ENCODE measurements around the gene INSYN2B. TPM values are rescaled to one million over a fixed set of nuclear protein-coding genes. Genes with fewer than 3 reads are reported as not detected.
"Not testable (repeated sequence)": the region's sequence is repeated elsewhere in the genome, so short reads cannot be mapped to it uniquely, and the experiment has no call there.

Gene INSYN2B
- polyA plus RNA-seq, 3 donors from 2014 or later: 0.40 TPM; not detected in 2

GRCh38 chr5:169842699-169843098 is 137.6 kb downstream of the INSYN2B start:
- DNase-seq: no peak
- Mint-ChIP-seq H3K9me3 (no peaks in the 10 kb centered on the region), H3K4me3 (no peak overlapping the region), H3K36me3 (peaks cover 26 to 49% (median 29%) of the 10 kb centered on the region in 3 donors), H3K27ac (peak overlapping the region in 3 of 6 donors; percentile 18 to 26 (median 22)), H3K27me3 (ENCODE audit: low read depth in 3 of 3) (no peaks in the 10 kb centered on the region), H3K4me1 (peaks cover 14 to 29% of the 10 kb centered on the region in 2 donors)

GRCh38 chr5:169840405-169840804 is 139.9 kb downstream of the INSYN2B start:
- Mint-ChIP-seq H3K27me3 (ENCODE audit: low read depth in 3 of 3) (no peaks in the 10 kb centered on the region), H3K36me3 (peaks cover 26 to 45% (median 26%) of the 10 kb centered on the region in 3 donors), H3K4me1 (peaks cover 14 to 38% of the 10 kb centered on the region in 2 donors), H3K4me3 (no peak overlapping the region), H3K27ac (no peak overlapping the region), H3K9me3 (no peaks in the 10 kb centered on the region)
- DNase-seq: no peak

DNA sequence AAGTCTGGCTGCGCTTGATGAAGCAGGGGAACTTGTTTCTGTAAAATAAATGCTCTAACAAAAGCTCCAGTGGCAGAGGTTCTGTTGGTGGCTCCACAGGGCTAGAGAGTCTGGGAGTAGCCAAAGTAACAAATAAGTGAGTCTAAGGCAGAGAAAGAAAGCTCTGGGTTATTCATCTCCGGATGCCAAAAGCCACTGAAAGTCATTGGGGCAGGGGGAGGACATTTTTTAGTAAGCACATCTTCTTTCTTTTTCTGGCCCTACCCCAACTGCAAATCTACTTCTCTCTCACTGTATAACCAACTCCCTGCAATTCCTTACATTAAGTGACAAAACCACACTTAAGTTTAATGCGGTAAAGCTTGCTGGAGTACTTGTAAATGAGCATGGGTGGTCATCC is 141.6 kb downstream of the INSYN2B start:
- Mint-ChIP-seq H3K36me3 (peaks cover 26 to 36% (median 26%) of the 10 kb centered on the region in 3 donors), H3K27ac (peak overlapping the region in 2 of 6 donors; percentile 3), H3K27me3 (ENCODE audit: low read depth in 3 of 3) (no peaks in the 10 kb centered on the region), H3K9me3 (no peaks in the 10 kb centered on the region), H3K4me1 (peaks cover 6 to 21% of the 10 kb centered on the region in 2 donors), H3K4me3 (no peak overlapping the region)
- DNase-seq: no peak

DNA sequence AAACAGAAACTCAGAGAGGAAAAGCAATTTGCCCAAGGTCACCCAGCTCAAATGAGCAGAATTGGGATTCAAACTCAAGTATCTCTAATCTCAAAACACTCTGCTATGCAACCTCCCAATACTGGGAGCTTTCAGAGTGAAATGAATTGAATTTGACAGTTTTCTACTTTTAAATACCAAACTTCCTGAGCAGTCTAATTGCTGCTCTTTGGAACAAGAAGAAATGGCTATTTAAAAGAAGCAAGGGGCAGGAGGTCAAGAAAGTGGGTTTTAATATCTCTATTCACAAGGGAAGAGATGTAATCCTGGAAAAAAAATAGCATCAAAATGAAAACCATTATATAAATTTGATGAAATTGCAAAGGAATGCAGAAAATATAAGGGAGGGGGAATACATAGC is 142.6 kb downstream of the INSYN2B start:
- no peaks in the 10 kb centered on the region for H3K9me3 Mint-ChIP-seq
- DNase-seq: no peak
- peaks cover 22 to 29% (median 22%) of the 10 kb centered on the region in 3 donors for H3K36me3 Mint-ChIP-seq
- H3K27me3 Mint-ChIP-seq (ENCODE audit: low read depth in 3 of 3): peaks cover 0 to 1% (median 0%) of the 10 kb centered on the region in 3 donors
- peaks cover 6 to 30% of the 10 kb centered on the region in 2 donors for H3K4me1 Mint-ChIP-seq
- H3K4me3 Mint-ChIP-seq: no peak overlapping the region
- peak overlapping the region in 1 of 6 donors; percentile 3 for H3K27ac Mint-ChIP-seq

DNA sequence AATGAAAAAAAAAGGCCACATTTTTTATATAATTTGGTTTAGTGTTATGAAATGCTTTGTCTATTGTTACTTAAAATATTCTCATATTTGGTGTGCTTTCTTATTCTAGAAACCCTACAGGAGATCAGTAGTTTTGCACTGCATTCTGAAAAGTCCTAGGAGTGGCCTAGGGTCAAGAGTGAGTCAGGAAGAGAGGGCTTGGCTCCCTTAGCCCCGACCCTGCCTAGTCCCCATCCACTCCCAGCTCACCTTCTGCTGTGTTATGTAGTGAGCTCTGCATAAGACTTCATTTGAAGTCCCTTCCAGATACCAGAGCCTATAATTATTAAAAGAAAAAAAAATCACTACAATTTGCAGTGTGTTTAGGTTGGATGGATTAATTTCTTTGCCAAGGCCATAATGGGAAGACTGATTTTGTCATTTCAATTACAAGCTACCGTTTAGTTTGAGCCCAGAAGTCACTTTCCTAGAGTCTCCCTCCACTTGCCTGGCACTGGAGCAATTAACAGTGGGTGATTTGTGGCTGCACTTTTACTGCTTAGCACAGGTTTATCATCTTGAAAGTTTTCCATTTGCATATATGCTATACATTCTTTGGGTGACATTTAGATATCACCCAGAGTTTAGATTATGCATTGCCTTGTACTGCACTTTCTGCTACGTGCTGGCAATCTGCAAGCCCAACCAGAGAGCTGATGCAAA is 143.3 kb downstream of the INSYN2B start:
- Mint-ChIP-seq H3K27me3 (ENCODE audit: low read depth in 3 of 3) (peaks cover 0 to 1% (median 0%) of the 10 kb centered on the region in 3 donors), H3K4me1 (peaks cover 10 to 37% of the 10 kb centered on the region in 2 donors), H3K4me3 (no peak overlapping the region), H3K27ac (no peak overlapping the region), H3K9me3 (no peaks in the 10 kb centered on the region), H3K36me3 (peaks cover 20 to 26% (median 20%) of the 10 kb centered on the region in 3 donors)
- no peak for DNase-seq

DNA sequence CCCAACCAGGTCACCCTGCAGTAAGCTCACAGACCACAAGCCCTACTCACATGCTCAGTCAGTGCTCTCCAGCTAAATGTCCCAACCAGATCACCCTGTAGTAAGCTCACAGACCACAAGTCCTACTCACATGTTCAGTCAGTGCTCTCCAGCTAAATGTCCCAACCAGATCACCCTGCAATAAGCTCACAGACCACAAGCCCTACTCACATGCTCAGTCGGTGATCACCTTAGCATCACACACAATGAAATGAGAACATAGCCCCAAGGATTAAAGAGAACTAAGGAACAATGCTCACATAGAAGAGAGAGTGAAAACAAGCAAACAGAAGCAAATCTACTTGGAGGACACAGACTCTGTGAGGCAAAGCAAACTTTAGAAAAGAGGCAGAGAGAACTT is 145.8 kb downstream of the INSYN2B start:
- H3K9me3 Mint-ChIP-seq; H3K27me3 Mint-ChIP-seq (ENCODE audit: low read depth in 3 of 3): not testable (repeated sequence)

GRCh38 chr5:169833681-169834292 is 146.5 kb downstream of the INSYN2B start:
- H3K27me3 Mint-ChIP-seq (ENCODE audit: low read depth in 3 of 3); H3K9me3 Mint-ChIP-seq; H3K36me3 Mint-ChIP-seq; DNase-seq; H3K4me3 Mint-ChIP-seq: not testable (repeated sequence)
- peak overlapping the region in 2 of 6 donors; percentile 12 to 24 for H3K27ac Mint-ChIP-seq
- peaks cover 14 to 57% of the 10 kb centered on the region in 2 donors for H3K4me1 Mint-ChIP-seq

More for the DNA sequence above, 145.8 kb downstream of the INSYN2B start:
- not testable (repeated sequence) for H3K4me3 Mint-ChIP-seq, DNase-seq, H3K36me3 Mint-ChIP-seq
- Mint-ChIP-seq H3K27ac (peak overlapping the region in 2 of 6 donors; percentile 56 to 61), H3K4me1 (peaks cover 12 to 54% of the 10 kb centered on the region in 2 donors)

DNA sequence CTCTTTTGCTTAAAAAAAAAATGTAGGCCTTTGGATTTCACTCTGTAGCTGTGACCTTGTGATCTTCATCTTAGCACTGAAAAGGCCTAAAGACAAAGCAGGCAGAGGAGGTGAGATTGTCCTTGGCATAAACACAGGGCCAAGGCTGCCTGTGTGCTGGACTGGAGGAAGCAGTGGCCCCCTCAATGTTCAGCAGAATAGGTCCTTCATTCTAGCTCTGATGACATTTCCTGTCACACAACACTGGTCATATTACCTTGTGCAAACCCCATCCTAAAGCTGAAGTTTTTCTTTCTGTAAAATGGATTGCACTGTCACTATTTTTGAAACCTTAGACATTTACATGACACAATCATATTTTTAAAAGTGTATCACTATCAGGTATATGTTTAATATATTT is 147.4 kb downstream of the INSYN2B start:
- H3K4me1 Mint-ChIP-seq: peaks cover 13 to 56% of the 10 kb centered on the region in 2 donors
- H3K4me3 Mint-ChIP-seq: no peak overlapping the region
- peaks cover 0 to 2% (median 1%) of the 10 kb centered on the region in 3 donors for H3K27me3 Mint-ChIP-seq (ENCODE audit: low read depth in 3 of 3)
- no peak for DNase-seq
- no peaks in the 10 kb centered on the region for H3K9me3 Mint-ChIP-seq
- H3K27ac Mint-ChIP-seq: peak overlapping the region in 4 of 6 donors; percentile 24 to 77 (median 65)
- peaks cover 0 to 3% (median 0%) of the 10 kb centered on the region in 3 donors for H3K36me3 Mint-ChIP-seq

- Mint-ChIP-seq H3K27me3 (ENCODE audit: low read depth in 3 of 3) (peaks cover 0 to 2% (median 1%) of the 10 kb centered on the region in 3 donors), H3K9me3 (no peaks in the 10 kb centered on the region), H3K27ac (peak overlapping the region; percentile 24 to 77 (median 58)), H3K4me3 (no peak overlapping the region), H3K4me1 (peaks cover 13 to 55% of the 10 kb centered on the region in 2 donors), H3K36me3 (peaks cover 0 to 3% (median 3%) of the 10 kb centered on the region in 3 donors)
- DNase-seq: no peak
Measured at GRCh38 chr5:169832304-169832703, 148.0 kb downstream of the INSYN2B start.

DNA sequence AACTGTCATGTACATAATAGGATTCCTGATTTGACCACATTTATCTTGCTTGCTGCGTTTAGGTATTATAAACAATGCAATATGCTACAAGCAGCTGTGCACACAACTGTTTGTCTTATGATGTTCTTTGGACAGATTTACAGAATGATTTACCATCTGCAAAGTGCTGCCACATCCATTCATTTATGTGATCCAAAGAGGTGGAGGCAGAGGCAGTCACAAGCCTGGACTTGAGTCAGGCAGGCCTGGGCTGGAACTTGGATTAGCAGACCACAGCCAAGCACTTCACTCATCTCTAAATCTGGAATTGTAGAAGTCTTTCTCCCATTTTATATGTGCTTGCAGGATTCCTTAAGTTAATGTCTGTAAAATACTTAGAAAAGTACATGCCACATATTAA is 149.0 kb downstream of the INSYN2B start:
- Mint-ChIP-seq H3K4me3 (no peak overlapping the region), H3K4me1 (peaks cover 14 to 58% of the 10 kb centered on the region in 2 donors), H3K27me3 (ENCODE audit: low read depth in 3 of 3) (peaks cover 0 to 2% (median 1%) of the 10 kb centered on the region in 3 donors), H3K36me3 (peaks cover 0 to 4% (median 3%) of the 10 kb centered on the region in 3 donors), H3K27ac (peak overlapping the region in 1 of 6 donors; percentile 33), H3K9me3 (no peaks in the 10 kb centered on the region)
- no peak for DNase-seq

DNA sequence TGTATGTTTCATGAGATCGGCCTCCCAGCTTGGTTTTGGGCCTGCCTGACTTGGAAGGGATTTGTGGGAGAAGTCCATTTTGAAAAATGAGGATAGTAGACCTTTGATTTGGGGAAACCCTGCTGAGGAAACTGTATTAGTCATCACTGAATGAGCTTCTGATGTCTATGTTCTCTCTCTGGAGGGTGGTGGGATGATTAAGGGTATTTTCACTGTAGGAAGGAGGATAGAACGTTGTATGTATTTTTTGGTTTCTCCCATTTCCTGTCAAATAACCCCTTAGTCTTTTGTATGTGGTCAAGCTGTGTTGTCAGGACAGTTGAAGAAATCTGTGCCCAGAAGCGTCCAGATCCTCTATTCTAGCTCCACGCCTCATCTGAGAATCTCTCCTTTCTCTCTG is 151.9 kb downstream of the INSYN2B start:
- peak overlapping the region in 3 of 6 donors; percentile 9 to 36 (median 9) for H3K27ac Mint-ChIP-seq
- no peaks in the 10 kb centered on the region for H3K9me3 Mint-ChIP-seq
- H3K4me1 Mint-ChIP-seq: peaks cover 17 to 66% of the 10 kb centered on the region in 2 donors
- H3K27me3 Mint-ChIP-seq (ENCODE audit: low read depth in 3 of 3): peaks cover 0 to 2% (median under 1%) of the 10 kb centered on the region in 3 donors
- no peak overlapping the region for H3K4me3 Mint-ChIP-seq
- no peak for DNase-seq
- peaks cover 0 to 12% (median 4%) of the 10 kb centered on the region in 3 donors for H3K36me3 Mint-ChIP-seq

DNA sequence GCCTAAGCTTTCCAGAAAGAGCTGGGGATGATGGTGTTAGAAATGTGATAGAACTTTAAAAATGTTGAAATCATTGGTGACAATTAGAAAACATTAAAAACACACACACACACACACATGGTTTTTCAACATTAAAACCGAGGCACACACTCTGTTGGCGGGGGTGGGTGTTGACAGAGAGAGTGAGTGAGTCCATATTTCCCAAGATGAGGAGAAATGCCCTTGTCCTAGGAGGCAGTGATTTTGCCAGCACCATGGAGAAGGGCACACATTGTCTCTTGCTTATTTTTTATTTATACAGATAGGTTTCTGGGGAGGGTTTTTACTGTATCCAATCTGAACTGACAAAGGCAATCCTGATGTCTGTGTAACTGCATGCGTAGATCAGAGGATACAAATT is 152.5 kb downstream of the INSYN2B start:
- H3K27ac Mint-ChIP-seq: peak overlapping the region in 3 of 6 donors; percentile 3 to 56 (median 21)
- DNase-seq: no peak
- peaks cover 0 to 2% (median 0%) of the 10 kb centered on the region in 3 donors for H3K27me3 Mint-ChIP-seq (ENCODE audit: low read depth in 3 of 3)
- peaks cover 0 to 12% (median 4%) of the 10 kb centered on the region in 3 donors for H3K36me3 Mint-ChIP-seq
- no peaks in the 10 kb centered on the region for H3K9me3 Mint-ChIP-seq
- H3K4me1 Mint-ChIP-seq: peaks cover 19 to 66% of the 10 kb centered on the region in 2 donors
- no peak overlapping the region for H3K4me3 Mint-ChIP-seq

GRCh38 chr5:169826618-169827017 is 153.7 kb downstream of the INSYN2B start:
- peak overlapping the region in 3 of 6 donors; percentile 12 to 76 (median 19) for H3K27ac Mint-ChIP-seq
- no peak overlapping the region for H3K4me3 Mint-ChIP-seq
- H3K36me3 Mint-ChIP-seq: peaks cover 0 to 8% (median 4%) of the 10 kb centered on the region in 3 donors
- no peak for DNase-seq
- H3K27me3 Mint-ChIP-seq (ENCODE audit: low read depth in 3 of 3): peaks cover 0 to 2% (median 0%) of the 10 kb centered on the region in 3 donors
- H3K9me3 Mint-ChIP-seq: no peaks in the 10 kb centered on the region
- peaks cover 14 to 57% of the 10 kb centered on the region in 2 donors for H3K4me1 Mint-ChIP-seq

- Mint-ChIP-seq H3K9me3 (no peaks in the 10 kb centered on the region), H3K4me1 (peaks cover 2 to 21% of the 10 kb centered on the region in 2 donors), H3K27me3 (ENCODE audit: low read depth in 3 of 3) (peaks cover 0 to 7% (median 2%) of the 10 kb centered on the region in 3 donors), H3K4me3 (no peak overlapping the region), H3K36me3 (peaks cover 14 to 48% (median 22%) of the 10 kb centered on the region in 3 donors), H3K27ac (peak overlapping the region in 2 of 6 donors; percentile 11 to 42)
- DNase-seq: no peak
Measured at GRCh38 chr5:169817031-169817430, 163.3 kb downstream of the INSYN2B start.
